Stimulated activated CD8-positive, alpha-beta memory T cell treated with anti-CD3 and anti-CD28 coated beads, Interleukin-4, amount 100 ng/mL, for 24 hours (primary cell): ENCODE measurements around the gene MAML3.

Experiments
- DNase-seq: peaks from one replicate; pipeline ENCODE4 v3.0.0-alpha.2; 2020; ENCODE audit warnings: low read depth

MAML3 gene

DNA sequence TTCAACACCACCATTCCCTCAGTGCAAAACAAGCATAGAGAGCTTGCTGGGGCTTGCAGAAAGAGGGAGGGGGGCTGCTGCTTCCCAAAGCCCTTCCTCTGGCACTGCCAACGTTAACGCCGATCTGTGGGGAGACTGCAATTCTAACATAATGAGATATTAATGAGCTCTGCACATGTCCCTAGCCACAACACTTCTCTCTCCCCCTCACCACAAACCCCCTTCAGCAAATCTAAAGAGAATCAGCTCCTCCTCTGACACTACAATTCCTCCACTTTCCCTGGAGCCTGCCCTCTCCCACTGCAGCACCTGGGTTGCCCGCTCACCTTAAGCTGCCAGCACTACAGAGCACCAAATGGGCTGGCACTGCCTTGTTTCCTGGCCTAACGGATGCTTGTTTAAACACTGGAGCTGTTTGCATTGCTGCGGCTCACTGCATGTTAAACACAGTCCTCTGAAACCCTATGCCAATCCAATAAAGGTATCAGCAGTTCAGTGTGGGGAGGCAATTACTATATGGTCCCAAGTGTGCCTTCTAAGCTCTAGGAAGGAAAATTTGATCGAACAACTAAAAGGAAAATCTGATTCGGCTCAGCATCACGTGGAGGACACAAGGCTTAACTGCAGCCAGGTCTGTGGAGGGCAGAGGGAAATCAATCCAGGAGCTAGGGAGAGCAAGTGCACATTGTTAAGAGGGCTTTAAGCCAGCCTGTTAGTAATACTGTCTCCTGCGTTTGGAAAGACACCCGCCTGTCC is 232.4 kb downstream of the MAML3 start:
- DNase-seq: no peak

DNA sequence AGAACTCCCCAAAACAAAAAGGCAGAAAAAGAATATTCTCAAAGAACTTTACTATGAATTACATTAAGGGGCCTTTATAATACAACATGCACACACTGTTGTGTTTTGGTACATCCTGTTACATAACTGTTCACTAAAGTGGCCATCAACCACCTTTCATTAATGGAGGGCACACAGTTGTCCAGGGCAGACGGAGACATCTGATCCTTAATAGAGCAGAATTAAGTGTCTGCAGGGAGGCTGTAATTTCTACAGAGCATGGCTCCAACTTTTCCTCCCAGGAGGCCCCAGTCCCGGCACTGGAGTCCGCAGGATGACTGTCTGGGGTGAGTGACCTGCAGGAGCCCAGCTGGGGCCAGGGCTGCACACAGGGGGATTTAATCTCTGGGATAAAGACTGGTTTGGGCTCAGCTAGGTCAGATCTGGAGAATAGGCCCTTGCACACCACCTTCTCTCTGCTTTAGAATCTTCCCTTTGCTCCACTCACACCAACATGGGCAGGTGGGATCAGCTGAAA is 233.4 kb downstream of the MAML3 start:
- DNase-seq: no peak

DNA sequence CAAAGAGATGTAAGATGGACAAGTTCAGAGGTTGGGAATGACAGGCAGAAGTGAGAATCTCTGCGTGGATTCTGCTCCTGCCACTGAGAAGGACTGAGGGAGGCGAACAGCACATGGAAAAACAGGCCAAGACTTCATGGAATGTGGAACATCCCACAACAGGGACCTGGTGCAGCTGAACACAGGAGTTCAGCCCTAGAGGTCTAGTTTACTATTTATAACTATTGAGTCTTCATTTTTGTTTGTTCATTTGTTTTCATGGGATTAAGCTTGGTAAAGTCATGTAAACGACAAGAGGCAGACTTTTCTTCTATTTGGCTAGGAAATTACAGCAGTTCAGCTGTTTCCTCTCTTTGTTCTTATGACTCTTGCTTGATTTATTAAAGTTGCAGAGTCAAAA is 234.5 kb downstream of the MAML3 start:
- no peak for DNase-seq

DNA sequence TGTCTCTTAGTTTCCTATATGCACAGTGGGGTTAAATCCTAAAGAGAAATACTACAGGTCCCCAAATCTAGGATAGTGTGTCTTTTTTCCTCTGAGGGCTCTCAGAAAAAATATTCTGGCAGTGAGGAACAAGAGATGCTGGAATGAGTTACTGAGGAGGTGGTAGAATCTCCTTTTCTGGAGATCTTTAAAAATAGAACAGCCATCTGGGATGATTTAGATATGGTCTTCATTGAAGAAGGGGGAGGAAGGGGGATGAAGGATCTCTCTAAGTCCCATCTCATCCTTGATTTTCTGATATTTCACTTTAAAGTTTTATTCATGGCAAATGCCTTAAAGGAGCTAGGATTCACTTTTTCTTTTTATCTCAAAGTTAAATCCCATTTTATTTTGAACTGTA is 235.0 kb downstream of the MAML3 start:
- no peak for DNase-seq

DNA sequence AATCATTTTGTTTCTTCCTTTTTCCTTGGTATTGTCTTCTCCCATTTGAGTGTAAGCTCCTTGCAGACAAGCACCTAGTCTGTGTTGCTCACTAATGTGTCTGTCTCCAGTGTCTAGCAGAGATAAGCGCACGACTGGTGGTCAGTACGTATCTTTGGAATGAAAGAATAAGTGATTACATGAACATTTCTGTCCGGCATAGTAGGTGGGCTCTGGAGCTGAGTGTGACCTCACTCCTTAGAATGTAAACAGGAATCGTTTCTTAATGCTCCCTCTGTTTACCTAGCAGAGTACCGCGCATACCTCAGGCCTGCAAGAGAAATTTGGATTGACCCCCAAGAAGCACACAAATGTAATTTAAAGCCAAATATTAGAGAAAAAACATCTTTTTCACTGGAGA is 235.4 kb downstream of the MAML3 start:
- no peak for DNase-seq

DNA sequence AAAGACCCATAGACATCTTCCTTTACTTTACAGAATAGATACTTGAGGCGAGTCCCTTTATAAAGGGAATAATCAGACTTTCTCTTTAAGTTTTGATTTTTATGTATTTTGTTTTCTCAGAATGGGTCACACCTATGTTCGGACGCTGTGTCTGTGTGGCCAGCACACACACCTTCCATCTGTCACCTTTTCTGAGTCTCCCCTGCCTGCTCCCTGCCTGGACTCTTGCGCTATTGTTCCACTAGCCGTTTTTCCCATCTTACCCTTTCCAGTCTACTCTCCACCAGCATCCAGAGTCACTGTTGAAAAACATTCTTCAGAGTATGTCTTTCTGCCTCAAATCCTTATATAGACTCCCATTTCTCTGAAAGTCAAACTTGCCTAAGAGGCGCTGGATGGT is 236.1 kb downstream of the MAML3 start:
- no peak for DNase-seq

DNA sequence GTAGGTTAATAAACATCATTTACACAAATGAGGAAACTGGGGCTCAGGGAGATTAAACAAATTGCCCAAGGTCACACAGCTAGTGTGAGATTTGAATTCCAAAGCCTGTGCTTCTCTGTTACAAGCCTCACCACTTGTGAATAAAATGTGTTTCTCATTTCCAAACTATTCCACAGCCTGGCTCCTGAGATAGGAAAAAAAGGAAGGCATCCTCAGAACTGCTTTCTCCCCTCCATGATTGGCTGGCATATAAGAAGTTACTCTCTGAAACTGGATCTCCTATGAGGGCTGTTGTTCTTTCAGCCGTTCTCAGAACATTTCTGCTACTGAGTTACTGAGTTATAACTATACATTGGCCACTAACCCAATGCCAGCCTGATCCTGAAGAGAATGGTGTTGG is 237.9 kb downstream of the MAML3 start:
- DNase-seq: no peak

DNA sequence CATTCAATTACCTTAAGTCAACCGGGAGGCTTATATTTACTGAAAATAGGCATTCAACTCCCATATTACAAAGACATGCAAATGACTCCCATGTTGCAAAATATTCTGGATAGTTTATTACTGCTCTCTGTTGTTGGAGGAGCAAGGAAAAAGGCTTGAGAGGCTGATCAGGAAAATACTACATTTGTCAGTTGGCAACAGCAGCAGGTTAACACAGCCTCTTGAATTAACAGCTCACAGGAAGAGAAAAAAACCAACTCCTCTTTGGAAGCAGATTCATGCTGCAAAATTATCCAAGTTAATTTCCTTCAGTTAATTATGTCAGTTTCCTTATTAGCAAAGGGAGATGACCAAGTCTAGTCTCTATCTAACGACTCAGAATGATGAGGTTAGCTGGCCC is 238.9 kb downstream of the MAML3 start:
- no peak for DNase-seq

DNA sequence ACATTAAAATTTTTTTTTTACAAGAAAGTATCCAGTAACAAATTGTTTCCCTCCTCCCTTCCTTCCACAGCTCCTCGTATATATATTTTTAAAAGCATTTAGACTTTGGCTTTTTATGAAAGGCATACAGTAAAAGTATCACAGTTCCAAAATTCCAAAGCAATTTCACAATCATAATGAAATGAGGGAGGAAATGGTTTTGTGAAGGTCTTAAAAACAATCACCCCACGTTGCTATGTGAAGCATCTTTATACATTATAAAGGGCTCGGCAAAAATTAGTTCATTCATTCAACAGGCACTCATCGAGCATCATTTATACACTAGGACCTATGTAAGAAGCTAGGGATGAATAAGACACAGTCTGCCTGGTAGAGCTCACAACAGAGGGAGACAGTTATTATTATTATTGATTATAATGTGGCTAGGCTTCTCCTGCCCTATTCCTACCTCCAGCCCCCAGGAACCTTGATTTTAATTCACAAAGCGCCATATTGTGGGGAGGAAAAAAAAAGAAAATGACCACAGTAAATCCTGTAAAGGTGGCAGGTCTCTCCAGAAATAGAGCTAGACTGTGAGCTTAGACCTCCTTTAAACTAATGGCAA is 239.9 kb downstream of the MAML3 start:
- DNase-seq: no peak

DNA sequence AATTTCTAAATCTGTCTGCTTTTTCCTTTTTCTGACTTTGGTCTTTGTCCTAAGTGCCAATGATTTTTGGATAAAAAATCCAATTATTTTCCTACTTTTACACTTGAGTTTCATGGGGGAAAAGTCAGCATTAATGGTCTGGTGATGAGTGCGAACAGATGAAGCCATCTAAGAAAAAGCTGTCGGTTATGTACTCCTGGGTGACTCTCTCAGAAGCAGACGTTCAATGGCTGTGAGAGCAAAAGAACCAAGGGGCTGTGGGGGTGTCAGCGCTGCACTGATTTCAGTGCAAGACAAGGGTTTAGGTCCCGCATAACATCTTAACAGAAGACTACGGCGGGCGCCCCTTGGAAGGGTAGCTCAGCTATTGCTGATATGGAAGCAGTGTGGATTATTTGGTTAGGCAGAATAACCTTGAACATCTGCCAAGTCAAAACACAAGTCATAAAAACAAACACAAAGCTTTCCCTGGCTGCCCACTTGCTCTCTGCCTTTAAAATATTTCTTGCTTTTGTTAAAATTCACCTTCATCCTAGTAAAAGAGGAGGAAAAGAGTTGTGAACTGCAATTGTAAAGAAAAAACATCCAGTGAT is 240.5 kb downstream of the MAML3 start:
- DNase-seq: no peak

DNA sequence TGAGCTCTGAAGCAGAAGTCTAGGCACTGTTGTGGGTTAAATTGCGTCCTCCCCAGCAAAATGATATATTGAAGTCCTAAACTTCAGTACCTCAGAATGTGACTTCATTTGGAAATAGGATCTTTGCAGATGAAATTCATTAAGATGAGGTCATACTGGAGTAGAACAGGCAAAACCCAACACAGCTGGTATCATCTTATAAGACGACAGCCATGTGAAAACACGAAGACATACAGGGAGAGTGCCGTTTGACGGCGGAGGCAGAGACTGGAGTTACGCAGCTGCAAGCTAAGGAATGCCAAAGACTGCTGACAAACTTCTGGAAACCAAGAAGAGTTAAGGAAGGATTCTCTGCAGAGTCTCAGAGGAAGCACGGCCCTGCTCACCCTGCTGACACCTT is 241.5 kb downstream of the MAML3 start:
- DNase-seq: no peak

DNA sequence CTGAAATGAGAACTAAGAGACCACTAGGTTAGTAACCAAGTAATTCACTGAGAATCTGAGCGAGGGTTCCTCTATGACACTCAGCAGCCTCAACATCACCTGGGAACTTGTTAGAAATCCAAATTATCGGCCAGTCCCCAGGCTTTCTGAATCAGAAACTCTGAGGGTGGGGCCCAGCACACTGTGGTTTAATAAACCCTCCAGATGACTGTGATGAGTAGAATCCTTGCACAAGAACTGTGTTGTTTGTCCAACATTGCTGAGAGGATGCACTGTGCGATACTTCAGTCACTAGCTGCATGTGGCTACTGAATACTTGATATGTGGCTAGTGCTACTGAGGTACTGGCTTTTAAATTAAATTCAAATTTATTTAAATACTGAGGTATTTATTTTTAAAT is 243.9 kb downstream of the MAML3 start:
- DNase-seq: no peak

DNA sequence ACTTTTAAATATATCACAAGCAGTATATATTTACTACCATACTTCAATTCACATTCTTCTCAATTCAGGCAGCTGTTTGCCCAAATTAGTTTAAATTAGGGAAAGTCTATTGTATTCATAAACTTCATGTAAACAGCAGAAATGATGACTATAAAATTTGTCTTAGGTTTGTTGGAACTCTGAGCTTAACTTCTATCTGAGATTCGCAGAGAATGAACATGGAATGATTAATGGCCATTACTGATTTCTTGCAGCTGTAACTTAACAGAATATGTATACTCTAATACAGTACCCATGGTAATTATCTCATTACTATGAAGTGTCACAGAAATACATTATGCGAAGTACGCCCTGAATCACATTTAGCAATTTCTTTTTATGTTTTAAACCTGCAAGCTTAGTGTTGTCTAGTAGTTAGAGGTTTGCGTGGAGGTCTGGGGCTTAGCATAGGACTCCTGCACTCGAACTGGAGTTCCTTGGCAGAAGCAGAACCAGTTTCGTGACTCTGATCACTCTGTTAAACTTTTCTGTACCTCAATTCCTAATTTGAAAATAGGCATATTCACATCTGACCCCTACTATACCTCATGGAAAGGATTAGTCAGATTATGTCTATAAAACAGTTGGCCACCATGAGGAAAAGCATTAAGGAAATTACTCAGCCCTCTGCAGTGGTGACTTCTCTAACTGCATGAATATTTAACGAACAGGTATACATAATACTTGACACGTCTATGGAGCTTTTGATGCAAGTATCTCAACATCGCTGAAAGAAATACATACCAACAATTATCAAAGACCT is 245.1 kb downstream of the MAML3 start:
- DNase-seq: no peak

DNA sequence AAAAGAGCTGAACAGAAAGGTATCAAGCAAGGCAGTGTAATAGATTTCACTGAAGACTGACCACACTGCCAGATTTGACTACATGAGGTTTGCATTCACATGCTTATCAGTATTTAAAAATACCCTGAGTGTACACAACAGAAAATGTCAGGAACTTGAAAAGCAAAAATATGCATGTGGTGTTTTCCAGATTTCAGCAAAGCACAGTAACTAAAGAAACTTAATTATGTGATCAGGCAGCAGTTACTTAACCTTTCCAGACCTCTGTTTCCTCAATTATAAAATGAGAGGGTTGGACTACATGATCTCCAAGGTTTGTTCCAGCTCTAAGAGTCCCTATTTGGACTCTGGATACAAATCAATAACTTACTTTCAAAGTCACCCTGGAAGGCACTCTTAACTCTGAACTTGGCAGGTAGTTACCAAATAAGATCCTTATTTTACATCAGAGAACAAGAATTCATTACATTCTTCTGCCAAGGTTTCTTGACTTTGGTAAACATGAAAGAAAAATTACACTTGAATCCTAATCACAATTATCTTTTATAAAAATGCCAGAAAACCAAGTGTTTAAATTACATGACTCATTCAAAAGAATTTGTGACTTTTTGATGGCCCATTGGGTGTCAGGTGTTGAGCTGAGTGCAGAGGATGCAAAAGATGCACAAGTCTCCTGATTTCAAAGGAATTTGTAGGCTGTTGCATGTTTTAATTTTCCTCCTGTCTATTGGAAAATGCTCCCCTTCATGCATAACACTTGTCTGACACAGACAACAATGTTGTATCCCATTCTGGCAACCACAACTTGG is 246.8 kb downstream of the MAML3 start:
- no peak for DNase-seq

DNA sequence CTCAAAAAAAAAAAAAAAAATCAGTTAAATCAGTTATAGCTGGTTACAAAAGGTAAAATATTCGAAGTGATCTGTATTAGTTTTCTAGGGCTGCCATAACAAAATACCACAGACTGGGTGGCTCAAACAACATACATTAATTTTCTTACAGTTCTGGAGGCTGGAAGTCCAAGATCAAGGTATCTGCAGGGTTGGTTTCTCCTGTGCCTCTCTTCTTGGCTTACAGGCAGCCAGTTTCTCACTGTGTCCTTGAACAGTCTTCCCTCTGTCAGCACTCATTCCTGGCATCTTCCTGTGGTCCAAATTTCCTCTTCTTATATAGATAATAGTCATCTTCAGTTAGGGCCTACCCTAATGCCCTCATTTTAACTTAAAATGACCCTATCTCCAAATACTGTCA is 248.5 kb downstream of the MAML3 start:
- no peak for DNase-seq

DNA sequence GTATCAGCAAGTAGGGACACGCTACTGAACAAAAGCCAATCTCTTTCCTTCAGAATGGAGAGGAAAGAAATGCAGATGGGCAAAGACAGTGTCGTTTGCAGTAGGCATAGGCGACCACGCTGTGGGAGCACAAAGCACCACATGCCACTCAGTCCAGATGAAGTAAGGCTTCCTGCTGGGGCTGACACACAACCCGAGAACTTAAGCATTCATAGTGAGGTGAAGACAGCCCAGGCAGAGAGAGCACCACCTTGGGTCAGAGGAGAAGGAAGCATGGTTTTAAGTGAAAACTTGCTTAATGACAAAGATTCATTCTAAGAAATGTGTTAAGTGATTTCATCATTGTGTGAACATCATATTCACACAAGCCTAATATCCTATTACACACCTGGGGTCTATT is 249.6 kb downstream of the MAML3 start:
- no peak for DNase-seq

DNA sequence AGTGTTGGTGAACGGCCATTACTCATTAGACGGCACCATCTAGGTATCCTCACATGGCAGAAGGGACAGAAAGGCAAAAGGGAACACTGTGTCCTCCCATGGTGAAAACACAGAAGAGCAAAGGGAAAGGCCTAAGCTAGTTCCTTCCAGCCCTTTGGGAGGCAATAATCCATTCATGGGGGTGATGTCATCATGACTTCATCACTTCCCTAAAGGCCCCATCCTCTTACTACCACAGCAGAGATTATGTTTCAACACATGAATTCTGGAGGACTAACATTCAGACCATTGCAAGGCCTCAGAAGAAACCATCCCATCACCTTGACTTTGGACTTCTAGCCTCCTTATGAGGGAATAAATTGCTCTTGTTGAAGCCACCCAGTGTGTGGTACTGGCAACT is 250.1 kb downstream of the MAML3 start:
- no peak for DNase-seq

DNA sequence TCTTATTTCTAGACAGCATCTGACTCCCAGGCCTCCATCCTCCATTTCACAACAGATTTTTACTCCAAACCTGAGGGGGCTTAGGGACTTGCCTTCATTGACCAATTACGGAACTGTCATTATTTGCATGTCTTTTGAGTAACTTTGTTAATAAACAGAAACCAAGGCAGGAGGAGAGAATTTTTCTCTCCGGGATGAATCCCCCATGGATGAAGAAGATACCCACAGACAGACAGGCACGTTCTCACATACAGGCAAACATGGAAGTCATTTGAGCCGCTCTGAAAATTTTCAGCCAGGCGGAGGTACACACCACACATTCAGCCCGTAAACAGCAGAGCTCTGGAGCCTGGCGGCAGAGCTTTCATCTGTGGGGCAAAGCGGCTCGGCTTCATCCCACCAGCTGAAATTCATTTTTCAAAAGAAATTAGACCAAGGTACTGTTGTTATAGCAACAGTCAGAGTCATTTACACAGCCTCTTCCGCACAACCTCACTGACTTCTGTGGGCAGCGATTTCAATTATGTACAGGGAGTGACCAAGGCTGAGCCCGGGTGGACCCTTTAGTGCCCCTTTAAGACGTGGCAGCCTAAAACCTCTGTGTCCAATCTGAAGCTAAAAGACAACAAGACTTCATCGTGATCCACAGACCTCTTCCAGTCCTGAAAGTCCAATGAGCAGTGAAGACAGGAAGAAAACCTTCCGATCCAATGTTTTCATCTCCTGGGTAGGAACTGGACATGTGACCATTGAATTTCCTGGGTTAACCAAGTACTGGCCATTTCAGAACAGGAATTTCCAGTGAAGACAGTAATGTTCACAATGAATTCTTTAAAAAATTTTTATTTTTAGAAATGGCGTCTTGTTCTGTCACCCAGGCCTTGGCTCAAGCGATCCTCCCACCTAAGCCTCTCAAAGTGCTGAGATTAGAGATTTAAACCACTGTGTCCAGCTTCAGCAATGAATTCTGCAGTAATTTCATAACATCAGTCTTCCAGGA is 251.4 kb downstream of the MAML3 start:
- DNase-seq: no peak

DNA sequence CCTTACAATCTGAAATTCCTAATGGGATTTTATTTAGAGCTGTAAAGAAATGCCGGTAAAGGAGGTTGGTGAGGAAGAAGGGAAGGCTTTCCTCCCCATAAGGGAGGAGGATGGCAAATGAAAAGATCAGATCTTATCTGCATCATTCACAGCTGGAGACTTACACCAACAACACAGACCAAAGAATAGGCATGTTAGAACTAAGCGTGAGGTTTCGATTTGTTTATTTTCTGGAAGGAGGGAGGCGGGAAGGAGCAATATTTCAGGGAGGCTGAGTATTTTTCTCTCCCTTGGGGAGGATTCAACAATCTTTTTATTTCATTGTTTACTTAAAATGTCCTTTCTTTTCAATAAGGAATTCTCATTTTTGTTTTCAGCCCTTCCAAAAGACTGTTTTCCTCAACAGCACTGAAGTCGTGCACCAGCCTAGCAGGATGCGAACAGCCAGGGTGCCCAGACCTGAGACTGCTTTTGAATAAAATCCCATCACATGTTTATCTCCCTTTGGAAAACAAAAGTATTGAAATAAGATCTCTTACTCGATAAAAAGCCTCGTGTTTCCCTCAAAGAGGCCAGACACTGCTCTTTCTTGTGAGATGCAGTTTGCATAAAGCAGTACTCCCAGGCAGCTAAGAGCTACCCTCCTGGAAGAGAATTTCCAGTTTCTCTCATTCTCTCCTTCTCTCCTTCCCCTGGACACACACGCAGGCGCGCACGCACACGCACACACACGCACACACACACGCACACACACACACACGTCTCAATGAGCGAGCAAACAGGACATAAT is 252.3 kb downstream of the MAML3 start:
- DNase-seq: no peak

DNA sequence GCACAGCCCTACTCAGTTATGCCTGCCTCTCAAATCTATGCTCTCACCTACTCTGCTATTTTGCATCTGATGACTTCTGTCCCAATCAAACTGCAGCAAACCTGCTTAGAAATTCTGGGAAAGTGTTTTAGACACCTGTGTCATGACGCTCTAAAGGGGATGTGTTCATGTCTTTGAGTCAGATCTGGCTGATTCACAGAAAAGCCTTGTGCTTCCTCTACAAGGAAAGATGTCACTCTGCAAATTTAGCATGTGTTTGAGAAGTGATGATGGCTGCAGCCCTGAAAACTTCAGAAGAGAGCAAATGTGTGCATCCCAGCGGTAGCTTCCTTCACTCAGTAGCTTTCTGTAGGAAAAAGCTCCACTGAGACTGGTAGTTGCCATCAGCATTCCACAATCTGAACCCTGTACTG is 253.0 kb downstream of the MAML3 start:
- DNase-seq: no peak
